Ovary (tissue), 9 donors: ENCODE results near the gene SLC35A2. TPM values are rescaled to one million over a fixed set of nuclear protein-coding genes. Genes with fewer than 3 reads are reported as not detected.

Experiments used
- DNase-seq, 5 donors: peaks; one replicate each; pipeline ENCODE4 v3.0.0-alpha.2; 2019 to 2020
- H3K27ac ChIP-seq, 2 donors: fragments of 200-600 bp; one replicate each; pipeline versions ENCODE4 v1.5.1 to v1.8.0; 2019 to 2022
- H3K27me3 ChIP-seq: fragments of 200-600 bp; one replicate; pipeline ENCODE4 v1.8.0; 2022
- H3K36me3 ChIP-seq: fragments of 200-600 bp; sonication (generic); one replicate; pipeline ENCODE4 v1.5.1; 2019
- H3K4me1 ChIP-seq: one replicate; pipeline ENCODE4 v1.8.1; 2013; ENCODE audit warnings: mild to moderate bottlenecking, moderate library complexity; ENCODE audit not compliant: insufficient read depth
- H3K4me3 ChIP-seq: fragments of 200-600 bp; sonication (generic); one replicate; pipeline ENCODE4 v1.5.1; 2017
- H3K9me3 ChIP-seq, 2 donors: fragments of 200-600 bp in 1 of 2; sonication (generic) in 1 of 2; one replicate each; pipeline versions ENCODE4 v1.5.1 to v1.8.1; 2013 to 2019; ENCODE audit warnings: mild to moderate bottlenecking in 1 of 2, moderate library complexity in 1 of 2
- CTCF ChIP-seq, 3 donors: fragments of 450-650 bp in 2 of 3; fragments of 200-600 bp in 1 of 3; IDR thresholded peaks; one replicate each; pipeline versions ENCODE4 v1.5.1 to v1.8.0; 2016 to 2022; ENCODE audit warnings: antibody characterized with exemption in 3 of 3, mild to moderate bottlenecking in 1 of 3
- EP300 ChIP-seq: sonication (generic); formaldehyde crosslinking; IDR thresholded peaks from one replicate; pipeline ENCODE4 v1.6.1; 2017; ENCODE audit warnings: antibody characterized with exemption
- POLR2A ChIP-seq: fragments of 450-650 bp; IDR thresholded peaks from one replicate; pipeline ENCODE4 v1.6.1; 2017; ENCODE audit warnings: antibody characterized with exemption, mild to moderate bottlenecking, moderate library complexity
- WGBS, 3 donors: extraction: QIAGEN DNeasy Blood & Tissue Kit in 1 of 3; methylation state at CpG; one replicate each; pipeline versions ENCODE4 v1.1.5 to v1.1.7; 2013 to 2017; 5-methylcytosine and 5-hydroxymethylcytosine counted together
- intact Hi-C, 4 donors: fragments of 100-400 bp; cut with DNase I; formaldehyde crosslinking; loops; one replicate each; pipeline versions ENCODE4 v1.11.0 to v1.15.1; 2022 to 2023
- polyA plus RNA-seq, 2 donors: library from polyadenylated mRNA; stranded (reverse); fragments of 200-250 nt in 1 of 2; fragments of 350-450 nt in 1 of 2; fragmentation: Illumina TruSeq in 1 of 2; extraction: RNeasy Lipid Tissue Mini Kit (QIAGEN cat#74804) in 1 of 2; gene quantifications; one replicate each; pipeline ENCODE4 v1.2.3, GENCODE V29; 2013 to 2014
- total RNA-seq, 7 donors: library from RNA; depleted of rRNA in 2 of 7; stranded (reverse); fragments of >200 nt in 2 of 7; fragmentation: NEBNext Ultra II Directional in 3 of 7; extraction: Animal tissue kit (Norgen Biotek cat#: 25700) in 3 of 7; gene quantifications; one replicate each; pipeline versions ENCODE4 v1.1.0 to v1.2.4, GENCODE V29; 2016 to 2023
- donor health status: DM: no; HTN: no; CAD: no; lungs with moderate emphysema.
- donor health status: DM: no; HTN: no; CAD: no.
- donor health status: Bipolar disorder and iron deficiency.
- donor health status: DM: yes; HTN: yes; CAD: no.
- donor health status: DM: no; HTN: no; CAD: no.
- donor health status: DM: yes; HTN: yes; CAD: no.

Gene SLC35A2
- total and polyA plus RNA-seq, 9 donors = 8.2 to 18.8 (median 12.5) TPM

GRCh38 chrX:48918643-48919340 lies 7.3 kb upstream of the SLC35A2 start, which contains the start of gene PIM2:
Gene PIM2, minus strand, starts transcription at chrX:48919024. Its CDS starts 190 bp downstream, at chrX:48918834.
- DNase-seq = peak; percentile 86 to 92 (median 91)
- 32 to 49% (median 45%) methylated on average over 36 to 55 of the region's 55 CpGs for WGBS, 3 donors
- intact Hi-C loops = no loop called here
- Histone ChIP-seq H3K4me1 (no peaks in the 10 kb centered on the region), H3K9me3 (no peaks in the 10 kb centered on the region), H3K4me3 (peak within 1 kb of the TSS; percentile 64), H3K27me3 (no peaks in the 10 kb centered on the region), H3K27ac (peak within 1 kb of the TSS; percentile 38 to 83), H3K36me3 (no peaks in the 10 kb centered on the region)
- TF ChIP-seq CTCF (IDR thresholded peaks at IDR 0.05) (no peak), EP300 (no peak), POLR2A (peak; percentile 77)

GRCh38 chrX:48918301-48918642 lies 6.8 kb upstream of the SLC35A2 start:
- H3K4me1 ChIP-seq = no peaks in the 10 kb centered on the region
- no peaks in the 10 kb centered on the region for H3K27me3 ChIP-seq
- no peaks in the 10 kb centered on the region for H3K9me3 ChIP-seq
- WGBS, 3 donors = 40 to 50% (median 45%) methylated on average over 23 of the region's 23 CpGs
- TF ChIP-seq EP300 (no peak), CTCF (IDR thresholded peaks at IDR 0.05) (no peak), POLR2A (no peak)
- peak overlapping the region in 1 of 2 donors; percentile 83 for H3K27ac ChIP-seq
- H3K4me3 ChIP-seq = peak overlapping the region; percentile 64
- intact Hi-C loops = no loop called here
- no peaks in the 10 kb centered on the region for H3K36me3 ChIP-seq
- DNase-seq = no peak

- WGBS, 3 donors = 35 to 36% (median 36%) methylated on average over 26 to 27 of the region's 27 CpGs
- H3K4me3 ChIP-seq = no peak overlapping the region
Measured at GRCh38 chrX:48917139-48918001, 5.9 kb upstream of the SLC35A2 start.

More at GRCh38 chrX:48917139-48918001, 5.9 kb upstream of the SLC35A2 start:
- peak; percentile 73 to 91 (median 89) for TF ChIP-seq CTCF (IDR thresholded peaks at IDR 0.05)
- no peak for TF ChIP-seq POLR2A
- no peaks in the 10 kb centered on the region for H3K4me1 ChIP-seq
- H3K27ac ChIP-seq = peak overlapping the region in 1 of 2 donors; percentile 38
- peak; percentile 87 to 93 (median 90) for DNase-seq
- H3K36me3 ChIP-seq = no peaks in the 10 kb centered on the region
- no peaks in the 10 kb centered on the region for H3K27me3 ChIP-seq
- H3K9me3 ChIP-seq = no peaks in the 10 kb centered on the region
- intact Hi-C loops = no loop called here
